OCI-LY7 (cell line): ENCODE data around the gene ITIH3. TPM values are rescaled to one million over a fixed set of nuclear protein-coding genes. Genes with fewer than 3 reads are reported as not detected.

Experiments used
- BruUV-seq: library from RNA; stranded (reverse); fragments of 400-500 nt; replicated peaks from 2 replicates; lab custom pipeline; 2021; lab: Mats Ljungman, UMichigan
- CTCF ChIA-PET: fragments of 300-600 bp; sonication (Branson Sonifier 250); formaldehyde crosslinking; loops from one replicate; lab custom pipeline; 2022; ENCODE audit warnings: antibody characterized with exemption; ENCODE audit not compliant: unreplicated experiment; lab: Charles Lee
- POLR2A ChIA-PET: fragments of 300-600 bp; sonication (Branson Sonifier 250); formaldehyde crosslinking; loops from one replicate; lab custom pipeline; 2022; ENCODE audit warnings: antibody characterized with exemption; lab: Charles Lee
- DNase-seq: peaks from one replicate; pipeline ENCODE4 v3.0.0-alpha.2; 2015; ENCODE audit warnings: low spot score
- H2AFZ ChIP-seq: fragments of 200-600 bp; sonication (generic), shearing (Covaris generic); 2 replicates; pipeline ENCODE4 v1.6.1; 2014; ENCODE audit warnings: mild to moderate bottlenecking, antibody characterized with exemption, low read length, moderate library complexity
- H3K27ac ChIP-seq: fragments of 200-600 bp; sonication (generic); 2 replicates; pipeline ENCODE4 v1.5.1; 2014; ENCODE audit warnings: mixed run types, low read depth, mild to moderate bottlenecking, moderate library complexity, low read length, inconsistent platforms; ENCODE audit not compliant: poor library complexity, severe bottlenecking
- H3K36me3 ChIP-seq: fragments of 200-600 bp; sonication (generic); 2 replicates; pipeline ENCODE4 v1.6.1; 2014; ENCODE audit warnings: mild to moderate bottlenecking, antibody characterized with exemption, low read length, moderate library complexity, mixed read lengths; ENCODE audit not compliant: insufficient read depth
- H3K4me1 ChIP-seq: fragments of 200-600 bp; sonication (generic); 2 replicates; pipeline ENCODE4 v1.5.1; 2014; ENCODE audit warnings: mild to moderate bottlenecking, low read length; ENCODE audit not compliant: insufficient read depth, poor library complexity, severe bottlenecking
- H3K4me2 ChIP-seq: fragments of 200-600 bp; sonication (generic); 2 replicates; pipeline ENCODE4 v1.6.1; 2014; ENCODE audit warnings: mild to moderate bottlenecking, low read length
- H3K4me3 ChIP-seq: fragments of 200-600 bp; sonication (generic); 2 replicates; pipeline ENCODE4 v1.5.1; 2014; ENCODE audit warnings: mild to moderate bottlenecking, low read depth, low read length; ENCODE audit not compliant: poor library complexity, severe bottlenecking
- H3K79me2 ChIP-seq: fragments of 200-600 bp; sonication (generic); 2 replicates; pipeline ENCODE4 v1.6.1; 2016; ENCODE audit warnings: low read depth, mild to moderate bottlenecking, low read length, moderate library complexity, mixed read lengths; ENCODE audit not compliant: insufficient read depth
- H3K9me2 ChIP-seq: fragments of 200-600 bp; sonication (generic); 2 replicates; pipeline ENCODE4 v1.6.1; 2016; ENCODE audit warnings: mild to moderate bottlenecking, low read length, mixed read lengths; ENCODE audit not compliant: insufficient read depth
- H3K9me3 ChIP-seq: fragments of 200-600 bp; sonication (generic); 2 replicates; pipeline ENCODE4 v1.6.1; 2014; ENCODE audit warnings: mild to moderate bottlenecking, mixed run types, low read length, mixed read lengths
- H4K20me1 ChIP-seq: fragments of 200-600 bp; sonication (generic); 2 replicates; pipeline ENCODE4 v1.6.1; 2014; ENCODE audit warnings: mild to moderate bottlenecking, antibody characterized with exemption, low read length, moderate library complexity, mixed read lengths; ENCODE audit not compliant: insufficient read depth
- EZH2phosphoT487 ChIP-seq: fragments of 200-600 bp; sonication (generic); IDR thresholded peaks from 2 replicates; pipeline ENCODE4 v1.6.1; 2018; ENCODE audit warnings: low read depth, borderline replicate concordance, mild to moderate bottlenecking, mixed run types, antibody characterized with exemption, low read length, moderate library complexity, mixed read lengths
- intact Hi-C: fragments of 100-400 bp; cut with micrococcal nuclease; formaldehyde crosslinking; loops from one replicate; pipeline ENCODE4 v1.10.0; 2022; ENCODE audit not compliant: unreplicated experiment
- total RNA-seq, 2 experiments: library from RNA; depleted of rRNA in 1 of 2; stranded (reverse); fragments of >200 nt in 1 of 2; shearing (Covaris generic) in 1 of 2; gene quantifications; 2 replicates each; pipeline ENCODE4 v1.2.3, GENCODE V29; 2014 to 2022
- TF ChIP-seq, protein P1 (sequence below): fragments of 200-600 bp; sonication (generic); conservative IDR thresholded peaks from 2 replicates; pipeline ENCODE4 v1.5.1; 2014; ENCODE audit warnings: mild to moderate bottlenecking, antibody characterized with exemption, low read length, moderate library complexity, mixed read lengths

Gene ITIH3
- total RNA-seq, 2 experiments from 2014 or later = not detected

- no peak overlapping the region for H3K27ac ChIP-seq
- no peaks in the 10 kb centered on the region for H4K20me1 ChIP-seq
- DNase-seq = no peak
- H3K4me1 ChIP-seq = no peaks in the 10 kb centered on the region
- no peaks in the 10 kb centered on the region for H3K9me2 ChIP-seq
- CTCF ChIA-PET = interaction anchor here (0.6 kb wide), 1 partner anchor 124 kb away, joined by 5 read pairs; no protein-coding TSS in a partner anchor
- H3K4me2 ChIP-seq = no peak overlapping the region
- no peak overlapping the region for H2AFZ ChIP-seq
- no peak overlapping the region for H3K4me3 ChIP-seq
- intact Hi-C loops = no loop called here
- H3K79me2 ChIP-seq = no peaks in the 10 kb centered on the region
- no peaks in the 10 kb centered on the region for H3K9me3 ChIP-seq
- no peaks in the 10 kb centered on the region for H3K36me3 ChIP-seq
- POLR2A ChIA-PET = interaction anchor here (0.6 kb wide), 1 partner anchor 1537 kb away, joined by 3 read pairs; no protein-coding TSS in a partner anchor
- no peak for TF ChIP-seq EZH2phosphoT487
- TF ChIP-seq, protein P1, sequence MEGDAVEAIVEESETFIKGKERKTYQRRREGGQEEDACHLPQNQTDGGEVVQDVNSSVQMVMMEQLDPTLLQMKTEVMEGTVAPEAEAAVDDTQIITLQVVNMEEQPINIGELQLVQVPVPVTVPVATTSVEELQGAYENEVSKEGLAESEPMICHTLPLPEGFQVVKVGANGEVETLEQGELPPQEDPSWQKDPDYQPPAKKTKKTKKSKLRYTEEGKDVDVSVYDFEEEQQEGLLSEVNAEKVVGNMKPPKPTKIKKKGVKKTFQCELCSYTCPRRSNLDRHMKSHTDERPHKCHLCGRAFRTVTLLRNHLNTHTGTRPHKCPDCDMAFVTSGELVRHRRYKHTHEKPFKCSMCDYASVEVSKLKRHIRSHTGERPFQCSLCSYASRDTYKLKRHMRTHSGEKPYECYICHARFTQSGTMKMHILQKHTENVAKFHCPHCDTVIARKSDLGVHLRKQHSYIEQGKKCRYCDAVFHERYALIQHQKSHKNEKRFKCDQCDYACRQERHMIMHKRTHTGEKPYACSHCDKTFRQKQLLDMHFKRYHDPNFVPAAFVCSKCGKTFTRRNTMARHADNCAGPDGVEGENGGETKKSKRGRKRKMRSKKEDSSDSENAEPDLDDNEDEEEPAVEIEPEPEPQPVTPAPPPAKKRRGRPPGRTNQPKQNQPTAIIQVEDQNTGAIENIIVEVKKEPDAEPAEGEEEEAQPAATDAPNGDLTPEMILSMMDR = no peak
- no TSS peak for BruUV-seq
These were observed 5.5 kb upstream of the ITIH3 start for GRCh38 chr3:52788890-52789745.

GRCh38 chr3:52789746-52790040, 4.9 kb upstream of the ITIH3 start:
- no peaks in the 10 kb centered on the region for H3K4me1 ChIP-seq
- H3K27ac ChIP-seq = no peak overlapping the region
- no peaks in the 10 kb centered on the region for H4K20me1 ChIP-seq
- no peaks in the 10 kb centered on the region for H3K9me2 ChIP-seq
- no peak overlapping the region for H2AFZ ChIP-seq
- ChIA-PET CTCF (no interaction called here), POLR2A (interaction anchor here (0.6 kb wide), 1 partner anchor 185 kb away, joined by 5 read pairs; no protein-coding TSS in a partner anchor)
- H3K9me3 ChIP-seq = no peaks in the 10 kb centered on the region
- no peak overlapping the region for H3K4me3 ChIP-seq
- intact Hi-C loops = no loop called here
- no TSS peak for BruUV-seq
- H3K4me2 ChIP-seq = no peak overlapping the region
- H3K36me3 ChIP-seq = no peaks in the 10 kb centered on the region
- TF ChIP-seq, protein P1 = no peak
- TF ChIP-seq EZH2phosphoT487 = no peak
- no peak for DNase-seq
- no peaks in the 10 kb centered on the region for H3K79me2 ChIP-seq

DNA sequence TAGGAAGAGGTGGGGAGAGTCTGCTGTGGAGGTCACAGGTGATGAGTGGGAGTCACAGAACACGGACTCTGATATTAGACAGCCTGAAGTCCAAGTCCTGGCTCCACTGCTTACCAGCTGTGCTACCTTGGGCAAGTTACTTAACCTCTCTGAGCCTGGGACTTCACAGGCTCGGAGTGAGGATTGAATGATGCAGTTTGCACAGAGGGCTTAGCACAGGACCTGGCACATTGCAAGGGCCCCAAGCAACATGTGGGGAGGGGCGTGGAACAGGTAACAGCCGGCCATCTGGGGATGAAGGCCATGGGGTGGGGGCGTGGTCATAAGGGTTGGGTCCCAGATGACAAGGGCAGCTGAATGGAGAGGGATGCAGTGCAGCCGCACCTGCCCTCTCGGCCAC, 4.3 kb upstream of the ITIH3 start:
- no peaks in the 10 kb centered on the region for H3K4me1 ChIP-seq
- H3K36me3 ChIP-seq = no peaks in the 10 kb centered on the region
- no peak overlapping the region for H2AFZ ChIP-seq
- CTCF ChIA-PET = no interaction called here
- no peak for TF ChIP-seq EZH2phosphoT487
- TF ChIP-seq, protein P1 = no peak
- DNase-seq = no peak
- BruUV-seq = no TSS peak
- H3K4me3 ChIP-seq = no peak overlapping the region
- no peaks in the 10 kb centered on the region for H3K79me2 ChIP-seq
- no peaks in the 10 kb centered on the region for H3K9me2 ChIP-seq
- H3K4me2 ChIP-seq = no peak overlapping the region
- no peak overlapping the region for H3K27ac ChIP-seq
- intact Hi-C loops = no loop called here
- no peaks in the 10 kb centered on the region for H4K20me1 ChIP-seq
- no peaks in the 10 kb centered on the region for H3K9me3 ChIP-seq
- POLR2A ChIA-PET = interaction anchor here (0.6 kb wide), 1 partner anchor 184 kb away, joined by 5 read pairs; no protein-coding TSS in a partner anchor
